Neuron (in vitro differentiated cells): ENCODE measurements around the gene PCDHGA6.
"Not testable (repeated sequence)": the region's sequence is repeated elsewhere in the genome, so short reads cannot be mapped to it uniquely, and the experiment has no call there.

ENCODE experiments used
- H2AFZ ChIP-seq: one replicate; pipeline ENCODE4 v1.6.1; 2013; ENCODE audit warnings: low read depth, mild to moderate bottlenecking, inconsistent platforms, low read length, moderate library complexity
- H3K27me3 ChIP-seq: one replicate; pipeline ENCODE4 v1.6.1; 2013; ENCODE audit warnings: low read length; ENCODE audit not compliant: insufficient read depth
- H3K36me3 ChIP-seq: one replicate; pipeline ENCODE4 v1.6.1; 2013; ENCODE audit warnings: low read length; ENCODE audit not compliant: insufficient read depth
- H3K4me1 ChIP-seq: one replicate; pipeline ENCODE4 v1.6.1; 2013; ENCODE audit warnings: low read length; ENCODE audit not compliant: insufficient read depth
- H3K4me3 ChIP-seq: 2 replicates; pipeline ENCODE4 v1.5.1; 2013; ENCODE audit warnings: mild to moderate bottlenecking, low read length, moderate library complexity
- H3K9me3 ChIP-seq: one replicate; pipeline ENCODE4 v1.6.1; 2013; ENCODE audit warnings: low read length

PCDHGA6 gene

DNA sequence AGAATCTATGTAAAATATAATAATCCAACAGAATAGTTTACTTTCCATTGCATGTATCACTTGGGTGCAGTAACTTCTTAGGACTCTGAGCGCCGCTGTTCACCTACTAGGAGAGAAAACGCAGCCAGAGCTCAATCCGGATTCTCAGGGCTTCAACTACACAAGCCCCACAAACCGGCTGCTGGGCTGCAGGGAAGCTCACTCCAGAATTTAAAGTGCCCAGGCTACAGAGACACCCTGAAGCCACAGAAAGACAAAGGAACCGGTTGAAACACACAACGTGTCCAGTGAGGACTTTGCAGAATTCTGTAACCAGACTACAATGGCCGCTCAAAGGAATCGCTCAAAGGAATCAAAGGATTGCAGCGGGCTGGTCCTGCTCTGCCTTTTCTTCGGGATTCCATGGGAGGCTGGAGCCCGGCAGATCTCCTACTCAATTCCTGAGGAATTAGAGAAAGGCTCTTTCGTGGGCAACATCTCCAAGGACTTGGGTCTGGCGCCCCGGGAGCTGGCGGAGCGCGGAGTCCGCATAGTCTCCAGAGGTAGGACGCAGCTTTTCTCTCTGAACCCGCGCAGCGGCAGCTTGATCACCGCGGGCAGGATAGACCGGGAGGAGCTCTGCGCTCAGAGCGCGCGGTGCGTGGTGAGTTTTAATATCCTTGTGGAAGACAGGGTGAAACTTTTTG, 39.3 kb downstream of the PCDHGA6 start, which contains the start of gene PCDHGA10:
TSS of gene PCDHGA10 (plus strand) at position 134 of the 686 bp plus-strand sequence. CDS start at position 323, 189 bp downstream.
- Histone ChIP-seq H3K9me3 (peaks cover 52% of the 10 kb centered on the region), H3K4me3 (peak within 1 kb of the TSS; percentile 56), H3K27me3 (no peaks in the 10 kb centered on the region), H3K4me1 (no peaks in the 10 kb centered on the region), H2AFZ (no peak within 1 kb of the TSS), H3K36me3 (peaks cover 13% of the 10 kb centered on the region)

- Histone ChIP-seq H2AFZ (no peak overlapping the region), H3K27me3 (no peaks in the 10 kb centered on the region), H3K36me3 (peaks cover 18% of the 10 kb centered on the region), H3K9me3 (peaks cover 58% of the 10 kb centered on the region), H3K4me3 (peak overlapping the region; percentile 56), H3K4me1 (no peaks in the 10 kb centered on the region)
Measured at GRCh38 chr5:141413540-141414069, 39.9 kb downstream of the PCDHGA6 start.

DNA sequence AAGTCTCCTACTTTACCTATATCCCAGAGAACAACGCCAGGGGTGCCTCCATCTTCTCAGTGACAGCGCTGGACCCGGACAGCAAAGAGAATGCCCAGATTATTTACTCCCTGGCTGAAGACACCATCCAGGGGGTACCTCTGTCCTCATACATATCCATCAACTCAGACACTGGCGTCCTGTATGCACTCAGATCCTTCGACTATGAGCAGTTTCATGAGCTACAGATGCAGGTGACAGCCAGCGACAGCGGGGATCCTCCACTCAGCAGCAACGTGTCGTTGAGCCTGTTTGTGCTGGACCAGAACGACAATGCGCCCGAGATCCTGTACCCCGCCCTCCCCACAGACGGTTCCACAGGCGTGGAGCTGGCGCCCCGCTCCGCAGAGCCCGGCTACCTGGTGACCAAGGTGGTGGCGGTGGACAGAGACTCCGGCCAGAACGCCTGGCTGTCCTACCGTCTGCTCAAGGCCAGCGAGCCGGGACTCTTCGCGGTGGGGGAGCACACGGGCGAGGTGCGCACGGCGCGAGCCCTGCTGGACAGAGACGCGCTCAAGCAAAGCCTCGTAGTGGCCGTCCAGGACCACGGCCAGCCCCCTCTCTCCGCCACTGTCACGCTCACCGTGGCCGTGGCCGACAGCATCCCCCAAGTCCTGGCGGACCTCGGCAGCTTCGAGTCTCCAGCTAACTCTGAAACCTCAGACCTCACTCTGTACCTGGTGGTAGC, 41.0 kb downstream of the PCDHGA6 start:
- not testable (repeated sequence) for H2AFZ ChIP-seq, H3K4me1 ChIP-seq, H3K27me3 ChIP-seq, H3K4me3 ChIP-seq
- Histone ChIP-seq H3K36me3 (peaks cover 29% of the 10 kb centered on the region), H3K9me3 (peaks cover 58% of the 10 kb centered on the region)

DNA sequence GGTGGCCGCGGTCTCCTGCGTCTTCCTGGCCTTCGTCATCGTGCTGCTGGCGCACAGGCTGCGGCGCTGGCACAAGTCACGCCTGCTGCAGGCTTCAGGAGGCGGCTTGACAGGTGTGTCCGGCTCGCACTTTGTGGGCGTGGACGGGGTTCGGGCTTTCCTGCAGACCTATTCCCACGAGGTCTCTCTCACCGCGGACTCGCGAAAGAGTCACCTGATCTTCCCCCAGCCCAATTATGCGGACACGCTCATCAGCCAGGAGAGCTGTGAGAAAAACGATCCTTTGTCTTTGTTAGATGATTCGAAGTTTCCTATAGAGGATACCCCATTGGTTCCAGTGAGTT, 41.6 kb downstream of the PCDHGA6 start:
- Histone ChIP-seq H3K36me3 (peaks cover 32% of the 10 kb centered on the region), H3K9me3 (peaks cover 55% of the 10 kb centered on the region)
- not testable (repeated sequence) for H3K27me3 ChIP-seq, H2AFZ ChIP-seq, H3K4me3 ChIP-seq, H3K4me1 ChIP-seq

DNA sequence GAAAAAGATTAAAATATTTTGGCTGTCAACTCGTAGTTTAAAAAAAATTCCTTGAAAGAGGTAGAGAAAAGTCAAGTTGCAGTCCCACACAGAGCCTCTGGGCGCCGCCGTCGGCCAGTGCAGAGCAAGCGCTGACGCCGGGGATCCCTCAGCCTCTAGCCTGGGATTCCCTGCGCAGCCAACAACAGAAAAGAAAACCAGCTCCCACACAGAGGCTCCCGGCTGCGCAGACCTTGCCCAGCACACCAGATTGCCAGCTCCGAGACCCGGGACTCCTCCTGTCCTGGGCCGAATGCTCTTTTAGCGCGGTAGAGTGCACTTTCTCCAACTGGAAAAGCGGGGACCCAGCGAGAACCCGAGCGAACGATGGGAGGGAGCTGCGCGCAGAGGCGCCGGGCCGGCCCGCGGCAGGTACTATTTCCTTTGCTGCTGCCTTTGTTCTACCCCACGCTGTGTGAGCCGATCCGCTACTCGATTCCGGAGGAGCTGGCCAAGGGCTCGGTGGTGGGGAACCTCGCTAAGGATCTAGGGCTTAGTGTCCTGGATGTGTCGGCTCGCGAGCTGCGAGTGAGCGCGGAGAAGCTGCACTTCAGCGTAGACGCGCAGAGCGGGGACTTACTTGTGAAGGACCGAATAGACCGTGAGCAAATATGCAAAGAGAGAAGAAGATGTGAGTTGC, 43.9 kb downstream of the PCDHGA6 start, which contains the start of gene PCDHGB7:
TSS of gene PCDHGB7 (plus strand) at position 184 of the 679 bp plus-strand sequence. CDS start at position 367, 183 bp downstream.
- Histone ChIP-seq H3K9me3 (peaks cover 67% of the 10 kb centered on the region), H3K36me3 (peaks cover 36% of the 10 kb centered on the region), H3K4me3 (peak within 1 kb of the TSS; percentile 46)
- not testable (repeated sequence) for H3K4me1 ChIP-seq, H3K27me3 ChIP-seq, H2AFZ ChIP-seq

GRCh38 chr5:141419074-141419880, 45.6 kb downstream of the PCDHGA6 start:
- peaks cover 68% of the 10 kb centered on the region for H3K9me3 ChIP-seq
- H3K4me1 ChIP-seq: no peaks in the 10 kb centered on the region
- H3K27me3 ChIP-seq: no peaks in the 10 kb centered on the region
- no peak overlapping the region for H2AFZ ChIP-seq
- H3K36me3 ChIP-seq: peaks cover 35% of the 10 kb centered on the region
- H3K4me3 ChIP-seq: no peak overlapping the region

DNA sequence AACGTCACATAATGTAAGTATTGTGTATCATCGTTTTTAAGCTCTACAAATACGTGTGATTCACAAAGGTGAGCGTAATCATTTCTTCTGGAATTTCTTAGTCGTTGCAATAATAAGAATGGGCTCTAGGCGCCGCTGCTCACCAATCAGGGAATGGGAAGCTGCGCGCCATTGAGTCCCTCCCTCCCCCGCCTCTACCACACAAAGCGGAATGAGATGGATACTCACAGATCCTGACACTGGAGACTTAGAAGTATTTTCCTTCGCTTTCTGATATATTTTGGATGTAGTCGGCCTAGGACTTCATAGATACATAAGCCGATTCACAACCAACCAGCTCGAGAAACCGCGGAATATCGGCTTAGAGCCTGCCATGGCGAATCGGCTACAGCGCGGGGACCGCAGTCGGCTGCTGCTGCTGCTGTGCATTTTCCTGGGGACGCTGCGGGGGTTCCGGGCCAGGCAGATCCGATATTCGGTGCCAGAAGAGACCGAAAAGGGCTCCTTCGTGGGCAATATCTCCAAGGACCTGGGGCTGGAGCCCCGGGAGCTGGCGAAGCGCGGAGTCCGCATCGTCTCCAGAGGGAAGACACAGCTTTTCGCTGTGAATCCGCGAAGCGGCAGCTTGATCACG, 47.3 kb downstream of the PCDHGA6 start, which contains the start of gene PCDHGA11:
TSS of gene PCDHGA11 (plus strand) at position 197 of the 634 bp plus-strand sequence. CDS start at position 374, 177 bp downstream.
- H3K4me1 ChIP-seq: no peaks in the 10 kb centered on the region
- peaks cover 36% of the 10 kb centered on the region for H3K36me3 ChIP-seq
- no peak within 1 kb of the TSS for H2AFZ ChIP-seq
- H3K4me3 ChIP-seq: no peak within 1 kb of the TSS
- H3K9me3 ChIP-seq: peaks cover 62% of the 10 kb centered on the region
- H3K27me3 ChIP-seq: no peaks in the 10 kb centered on the region

DNA sequence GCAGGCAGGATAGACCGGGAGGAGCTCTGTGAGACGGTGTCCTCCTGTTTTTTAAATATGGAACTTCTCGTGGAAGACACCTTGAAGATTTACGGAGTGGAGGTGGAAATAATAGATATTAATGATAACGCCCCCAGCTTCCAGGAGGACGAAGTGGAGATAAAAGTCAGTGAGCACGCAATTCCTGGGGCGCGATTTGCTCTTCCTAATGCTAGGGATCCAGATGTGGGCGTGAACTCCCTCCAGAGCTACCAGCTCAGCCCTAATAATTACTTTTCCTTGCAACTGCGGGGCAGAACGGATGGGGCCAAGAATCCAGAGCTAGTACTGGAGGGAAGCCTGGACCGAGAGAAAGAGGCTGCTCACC, 47.8 kb downstream of the PCDHGA6 start:
- H3K4me3 ChIP-seq: no peak overlapping the region
- no peaks in the 10 kb centered on the region for H3K4me1 ChIP-seq
- H2AFZ ChIP-seq: no peak overlapping the region
- H3K36me3 ChIP-seq: peaks cover 40% of the 10 kb centered on the region
- H3K27me3 ChIP-seq: no peaks in the 10 kb centered on the region
- peaks cover 65% of the 10 kb centered on the region for H3K9me3 ChIP-seq

- H3K9me3 ChIP-seq: peaks cover 71% of the 10 kb centered on the region
- H3K27me3 ChIP-seq: no peaks in the 10 kb centered on the region
- no peak overlapping the region for H3K4me3 ChIP-seq
- H3K4me1 ChIP-seq: no peaks in the 10 kb centered on the region
- peaks cover 53% of the 10 kb centered on the region for H3K36me3 ChIP-seq
- H2AFZ ChIP-seq: no peak overlapping the region
Measured at GRCh38 chr5:141422742-141423291, 49.1 kb downstream of the PCDHGA6 start.

DNA sequence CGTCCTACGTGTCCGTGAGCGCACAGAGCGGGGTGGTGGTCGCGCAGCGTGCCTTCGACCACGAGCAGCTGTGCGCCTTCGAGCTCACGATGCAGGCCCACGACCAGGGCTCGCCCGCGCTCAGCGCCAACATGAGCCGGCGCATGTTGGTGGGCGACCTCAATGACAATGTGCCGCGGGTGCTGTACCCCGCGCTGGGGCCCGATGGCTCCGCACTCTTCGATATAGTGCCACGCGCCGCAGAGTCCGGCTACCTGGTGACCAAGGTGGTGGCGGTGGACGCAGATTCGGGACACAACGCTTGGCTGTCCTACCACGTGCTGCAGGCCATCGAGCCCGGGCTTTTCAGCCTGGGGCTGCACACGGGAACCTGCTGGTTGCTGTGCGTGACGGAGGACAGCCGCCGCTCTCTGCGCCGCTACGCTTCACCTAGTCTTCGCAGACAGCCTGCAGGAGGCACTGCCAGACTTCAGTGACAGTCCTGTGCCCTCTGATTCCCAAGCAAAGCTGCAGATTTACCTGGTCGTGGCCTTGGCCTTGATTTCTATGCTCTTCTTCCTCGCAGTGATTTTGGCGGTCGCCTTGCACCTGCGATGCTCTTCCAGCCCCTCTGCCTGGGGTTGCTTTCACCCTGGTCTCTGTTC, 54.2 kb downstream of the PCDHGA6 start:
- peaks cover 61% of the 10 kb centered on the region for H3K9me3 ChIP-seq
- no peaks in the 10 kb centered on the region for H3K27me3 ChIP-seq

More for the DNA sequence above, 54.2 kb downstream of the PCDHGA6 start:
- H3K4me3 ChIP-seq: no peak overlapping the region
- H2AFZ ChIP-seq: no peak overlapping the region
- no peaks in the 10 kb centered on the region for H3K4me1 ChIP-seq
- peaks cover 50% of the 10 kb centered on the region for H3K36me3 ChIP-seq
